Pancreas (tissue), 10 donors: ENCODE data around the gene ABCC8. TPM values are rescaled to one million over a fixed set of nuclear protein-coding genes. Genes with fewer than 3 reads are reported as not detected.

ENCODE experiments used
- ATAC-seq, 4 donors: fragments of 200-7000 bp; cut with Tn5 transposase; one replicate each; pipeline versions ENCODE4 v1.8.0 to v1.9.1; 2020; ENCODE audit warnings: mild to moderate bottlenecking in 4 of 4, moderate library complexity in 4 of 4
- DNase-seq, 6 donors: peaks; one replicate each; pipeline ENCODE4 v3.0.0-alpha.2; 2020
- FAIRE-seq: peaks from 2 replicates; lab custom pipeline; 2012; peaks lifted over from hg19 to GRCh38; lab: Jason Lieb, UNC
- H3K27ac ChIP-seq, 4 donors: fragments of 200-600 bp; sonication (generic); 1 replicate in 3 of 4; 2 replicates in 1 of 4; pipeline versions ENCODE4 v1.5.0 to v1.8.0; 2020
- H3K27me3 ChIP-seq, 4 donors: fragments of 200-600 bp; one replicate each; pipeline ENCODE4 v1.8.0; 2021
- H3K36me3 ChIP-seq, 3 donors: fragments of 200-600 bp; sonication (generic) in 1 of 3; one replicate each; pipeline versions ENCODE4 v1.5.0 to v1.8.0; 2020 to 2021
- H3K4me1 ChIP-seq, 3 donors: fragments of 200-600 bp; one replicate each; pipeline ENCODE4 v1.8.0; 2021
- H3K4me3 ChIP-seq, 4 donors: fragments of 200-600 bp; sonication (generic) in 2 of 4; one replicate each; pipeline versions ENCODE4 v1.5.0 to v1.8.0; 2020 to 2021
- H3K9me3 ChIP-seq, 4 donors: fragments of 200-600 bp; one replicate each; pipeline ENCODE4 v1.8.0; 2021
- WGBS, 2 donors: extraction: QIAGEN DNeasy Blood & Tissue Kit; methylation state at CpG; one replicate each; pipeline ENCODE4 v1.1.7; 2013; 5-methylcytosine and 5-hydroxymethylcytosine counted together
- intact Hi-C, 3 donors: fragments of 100-400 bp; cut with DNase I; formaldehyde crosslinking; loops; one replicate each; pipeline versions ENCODE4 v1.11.1 to v1.14.2; 2022
- polyA plus RNA-seq, 2 donors: library from polyadenylated mRNA; stranded (reverse); fragments of 200-250 nt; gene quantifications; one replicate each; pipeline ENCODE4 v1.2.3, GENCODE V29; 2013
- total RNA-seq, 6 donors: library from RNA; stranded (reverse); fragmentation: NEBNext Ultra II Directional in 4 of 6; extraction: Animal tissue kit (Norgen Biotek cat#: 25700) in 4 of 6; gene quantifications; one replicate each; pipeline versions ENCODE4 v1.2.1 to v1.2.4, GENCODE V29; 2021 to 2023
- TF ChIP-seq, protein P1 (sequence below), 4 donors: fragments of 200-600 bp; sonication (generic) in 3 of 4; IDR thresholded peaks; one replicate each; pipeline versions ENCODE4 v1.5.0 to v1.8.0; 2021; ENCODE audit warnings: antibody characterized with exemption in 4 of 4
- donor health status: healthy with polysubstance abuse.
- donor health status: DM: no; HTN: no; CAD: no; lungs with moderate emphysema.
- donor health status: DM: no; HTN: no; CAD: no.
- donor health status: control.
- donor health status: control.
- donor health status: Bipolar disorder and iron deficiency.
- donor health status: DM: yes; HTN: yes; CAD: no.
- donor health status: DM: no; HTN: no; CAD: no.
- donor health status: DM: no; HTN: no; CAD: no.
- donor health status: DM: yes; HTN: yes; CAD: no.

The ABCC8 gene
- total and polyA plus RNA-seq, 8 donors = 14.9 to 917 (median 53.2) TPM

DNA sequence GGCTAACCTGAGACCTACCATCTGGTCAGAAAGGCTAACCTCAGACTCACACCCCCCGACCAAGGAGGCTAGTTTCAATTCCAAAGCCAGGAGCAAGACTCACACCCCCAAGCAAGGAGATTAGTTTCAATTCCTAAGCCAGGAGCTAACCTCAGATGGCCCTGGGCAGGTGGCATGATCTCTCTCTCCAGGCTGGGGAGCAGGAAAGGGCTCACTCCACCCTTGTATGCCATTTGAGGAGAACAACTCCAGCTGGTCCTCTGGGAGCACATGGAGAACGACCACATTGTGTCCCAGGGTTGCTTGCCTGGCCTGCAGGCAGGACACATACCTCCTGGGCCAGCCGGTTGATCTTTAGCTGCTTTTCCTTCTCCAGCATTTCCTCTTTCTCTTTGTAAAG is 34.9 kb upstream of the ABCC8 start:
- no peaks in the 10 kb centered on the region for H3K36me3 ChIP-seq
- H3K27ac ChIP-seq = no peak overlapping the region
- TF ChIP-seq, protein P1, sequence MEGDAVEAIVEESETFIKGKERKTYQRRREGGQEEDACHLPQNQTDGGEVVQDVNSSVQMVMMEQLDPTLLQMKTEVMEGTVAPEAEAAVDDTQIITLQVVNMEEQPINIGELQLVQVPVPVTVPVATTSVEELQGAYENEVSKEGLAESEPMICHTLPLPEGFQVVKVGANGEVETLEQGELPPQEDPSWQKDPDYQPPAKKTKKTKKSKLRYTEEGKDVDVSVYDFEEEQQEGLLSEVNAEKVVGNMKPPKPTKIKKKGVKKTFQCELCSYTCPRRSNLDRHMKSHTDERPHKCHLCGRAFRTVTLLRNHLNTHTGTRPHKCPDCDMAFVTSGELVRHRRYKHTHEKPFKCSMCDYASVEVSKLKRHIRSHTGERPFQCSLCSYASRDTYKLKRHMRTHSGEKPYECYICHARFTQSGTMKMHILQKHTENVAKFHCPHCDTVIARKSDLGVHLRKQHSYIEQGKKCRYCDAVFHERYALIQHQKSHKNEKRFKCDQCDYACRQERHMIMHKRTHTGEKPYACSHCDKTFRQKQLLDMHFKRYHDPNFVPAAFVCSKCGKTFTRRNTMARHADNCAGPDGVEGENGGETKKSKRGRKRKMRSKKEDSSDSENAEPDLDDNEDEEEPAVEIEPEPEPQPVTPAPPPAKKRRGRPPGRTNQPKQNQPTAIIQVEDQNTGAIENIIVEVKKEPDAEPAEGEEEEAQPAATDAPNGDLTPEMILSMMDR (IDR thresholded peaks at IDR 0.05) = no peak
- ATAC-seq = no peak
- H3K4me1 ChIP-seq = no peaks in the 10 kb centered on the region
- H3K9me3 ChIP-seq = no peaks in the 10 kb centered on the region
- intact Hi-C loops = no loop called here
- DNase-seq = no peak
- FAIRE-seq = no peak
- H3K27me3 ChIP-seq = no peaks in the 10 kb centered on the region
- no peak overlapping the region for H3K4me3 ChIP-seq
- 62 to 63% methylated on average over 3 of the region's 3 CpGs for WGBS, 2 donors

DNA sequence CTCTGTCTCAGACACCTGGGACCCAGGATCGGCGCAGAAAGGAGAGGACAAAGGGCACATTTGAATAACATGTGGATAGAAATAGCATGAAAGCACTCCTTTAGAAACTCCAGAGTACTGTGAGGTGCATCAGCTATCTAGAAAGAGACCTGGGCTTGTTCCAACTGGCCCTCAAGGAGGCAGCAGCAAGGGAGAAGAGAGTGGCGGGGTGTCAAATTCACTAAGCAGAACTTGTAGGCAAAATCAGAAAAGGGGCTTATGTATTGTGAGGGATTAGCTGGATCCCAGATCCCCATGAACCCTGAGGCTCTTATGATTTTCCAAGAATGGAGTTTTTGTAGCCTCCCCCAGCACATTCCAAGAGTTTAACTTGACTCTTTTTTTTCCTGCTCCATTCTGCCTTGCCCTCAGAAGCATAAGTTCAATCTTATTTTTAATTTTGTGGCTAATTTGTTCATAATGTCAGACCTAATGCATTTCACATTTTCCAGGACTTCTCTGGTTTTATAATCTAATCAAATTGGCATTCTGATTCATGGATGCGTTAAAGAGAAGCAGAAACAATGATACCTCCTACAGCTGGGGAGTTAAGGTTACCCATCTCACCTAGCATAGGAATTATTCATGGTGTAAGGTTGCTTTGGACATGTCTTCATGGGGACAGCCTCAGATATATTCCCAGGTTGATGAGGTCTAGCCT is 34.0 kb upstream of the ABCC8 start:
- intact Hi-C loops = no loop called here
- Histone ChIP-seq H3K4me3 (no peak overlapping the region), H3K9me3 (no peaks in the 10 kb centered on the region), H3K4me1 (no peaks in the 10 kb centered on the region), H3K27ac (no peak overlapping the region), H3K27me3 (no peaks in the 10 kb centered on the region), H3K36me3 (no peaks in the 10 kb centered on the region)
- TF ChIP-seq, protein P1 (IDR thresholded peaks at IDR 0.05) = no peak
- no peak for ATAC-seq
- no peak for FAIRE-seq
- 66 to 72% methylated on average over 4 of the region's 4 CpGs for WGBS, 2 donors
- DNase-seq = no peak

DNA sequence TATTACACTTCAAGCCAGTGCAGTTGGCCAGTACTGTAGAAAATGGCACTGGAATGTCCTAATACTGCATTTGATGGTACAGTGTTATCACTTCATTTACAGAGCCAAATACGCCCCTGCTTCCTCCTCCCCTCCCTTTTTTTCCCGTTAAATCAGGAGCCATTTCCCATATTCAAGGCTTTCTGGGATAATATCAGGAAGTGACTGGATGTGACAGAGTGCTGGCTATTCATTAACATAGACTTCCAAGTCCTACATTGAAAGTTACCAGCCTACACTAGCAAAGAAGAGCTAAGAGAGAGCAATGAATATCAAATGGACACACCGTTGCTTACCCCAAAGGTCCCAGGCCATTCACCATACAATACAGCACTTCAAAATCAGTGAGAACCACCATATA is 32.1 kb upstream of the ABCC8 start:
- H3K36me3 ChIP-seq = no peaks in the 10 kb centered on the region
- no peak for DNase-seq
- peak in 1 of 4 donors; percentile 7 for ATAC-seq
- H3K4me1 ChIP-seq = no peaks in the 10 kb centered on the region
- H3K27me3 ChIP-seq = no peaks in the 10 kb centered on the region
- peak overlapping the region in 1 of 4 donors; percentile 1 for H3K27ac ChIP-seq
- H3K4me3 ChIP-seq = no peak overlapping the region
- 28 to 30% methylated on average over 3 of the region's 3 CpGs for WGBS, 2 donors
- H3K9me3 ChIP-seq = no peaks in the 10 kb centered on the region
- intact Hi-C loops = loop anchor here in 2 of 3 donors (5.0 to 10.0 kb wide), 2 partner anchors 134 to 281 kb away; no protein-coding TSS in a partner anchor
- TF ChIP-seq, protein P1 (IDR thresholded peaks at IDR 0.05) = no peak
- FAIRE-seq = no peak

- Histone ChIP-seq H3K9me3 (no peaks in the 10 kb centered on the region), H3K36me3 (no peaks in the 10 kb centered on the region), H3K4me3 (no peak overlapping the region), H3K4me1 (no peaks in the 10 kb centered on the region), H3K27me3 (no peaks in the 10 kb centered on the region), H3K27ac (peak overlapping the region in 1 of 4 donors; percentile 1)
- no peak for ATAC-seq
- no peak for FAIRE-seq
- TF ChIP-seq, protein P1 (IDR thresholded peaks at IDR 0.05) = no peak
- WGBS, 2 donors = 53 to 58% methylated on average over 3 of the region's 3 CpGs
- DNase-seq = no peak
- intact Hi-C loops = loop anchor here in 2 of 3 donors (5.0 to 10.0 kb wide), 2 partner anchors 134 to 281 kb away; no protein-coding TSS in a partner anchor
Measured at GRCh38 chr11:17508306-17508705, 31.7 kb upstream of the ABCC8 start.

- Histone ChIP-seq H3K9me3 (no peaks in the 10 kb centered on the region), H3K27me3 (no peaks in the 10 kb centered on the region), H3K4me1 (no peaks in the 10 kb centered on the region), H3K27ac (no peak overlapping the region), H3K36me3 (no peaks in the 10 kb centered on the region), H3K4me3 (no peak overlapping the region)
- intact Hi-C loops = loop anchor here in 2 of 3 donors (5.0 to 10.0 kb wide), 2 partner anchors 133 to 280 kb away; no protein-coding TSS in a partner anchor
- TF ChIP-seq, protein P1 (IDR thresholded peaks at IDR 0.05) = no peak
- DNase-seq (no peak), ATAC-seq (no peak), FAIRE-seq (no peak)
- 87 to 89% methylated on average over 2 of the region's 2 CpGs for WGBS, 2 donors
Measured at GRCh38 chr11:17507773-17508172, 31.1 kb upstream of the ABCC8 start.
